Loucy (cell line): ENCODE measurements around the gene HIKESHI.

Experiments used
- EZH2phosphoT487 ChIP-seq: fragments of 200-600 bp; IDR thresholded peaks from 2 replicates; pipeline ENCODE4 v1.6.1; 2018; ENCODE audit warnings: antibody characterized with exemption, mild to moderate bottlenecking, moderate library complexity, borderline replicate concordance
- TF ChIP-seq, protein P1 (sequence below): fragments of 200-600 bp; sonication (generic); conservative IDR thresholded peaks from 2 replicates; pipeline ENCODE4 v1.5.1; 2014; ENCODE audit warnings: mild to moderate bottlenecking, antibody characterized with exemption, low read length

DNA sequence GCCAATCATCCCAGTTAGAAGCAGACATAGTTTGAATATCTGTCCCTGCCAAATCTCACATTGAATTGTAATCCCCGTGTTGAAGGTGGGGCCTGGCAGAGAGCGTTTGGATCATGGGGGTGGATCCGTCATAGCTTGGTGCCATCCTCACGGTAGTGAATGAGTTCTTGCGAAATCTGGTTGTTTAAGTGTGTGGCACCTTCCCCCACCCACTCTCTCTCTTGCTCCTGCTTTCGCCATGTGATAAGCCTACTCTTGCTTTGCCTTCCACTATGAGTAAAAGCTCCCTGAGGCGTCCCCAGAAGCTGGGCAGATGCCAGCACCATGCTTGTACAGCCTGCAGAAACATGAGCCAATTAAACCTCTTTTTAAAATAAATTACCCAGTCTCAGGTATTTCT, 67.6 kb downstream of the HIKESHI start:
- TF ChIP-seq, protein P1, sequence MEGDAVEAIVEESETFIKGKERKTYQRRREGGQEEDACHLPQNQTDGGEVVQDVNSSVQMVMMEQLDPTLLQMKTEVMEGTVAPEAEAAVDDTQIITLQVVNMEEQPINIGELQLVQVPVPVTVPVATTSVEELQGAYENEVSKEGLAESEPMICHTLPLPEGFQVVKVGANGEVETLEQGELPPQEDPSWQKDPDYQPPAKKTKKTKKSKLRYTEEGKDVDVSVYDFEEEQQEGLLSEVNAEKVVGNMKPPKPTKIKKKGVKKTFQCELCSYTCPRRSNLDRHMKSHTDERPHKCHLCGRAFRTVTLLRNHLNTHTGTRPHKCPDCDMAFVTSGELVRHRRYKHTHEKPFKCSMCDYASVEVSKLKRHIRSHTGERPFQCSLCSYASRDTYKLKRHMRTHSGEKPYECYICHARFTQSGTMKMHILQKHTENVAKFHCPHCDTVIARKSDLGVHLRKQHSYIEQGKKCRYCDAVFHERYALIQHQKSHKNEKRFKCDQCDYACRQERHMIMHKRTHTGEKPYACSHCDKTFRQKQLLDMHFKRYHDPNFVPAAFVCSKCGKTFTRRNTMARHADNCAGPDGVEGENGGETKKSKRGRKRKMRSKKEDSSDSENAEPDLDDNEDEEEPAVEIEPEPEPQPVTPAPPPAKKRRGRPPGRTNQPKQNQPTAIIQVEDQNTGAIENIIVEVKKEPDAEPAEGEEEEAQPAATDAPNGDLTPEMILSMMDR = no peak
- no peak for TF ChIP-seq EZH2phosphoT487
